OCI-LY3 (cell line): ENCODE data around the gene MDP1.

Experiments
- EZH2phosphoT487 ChIP-seq: fragments of 200-600 bp; shearing (Covaris generic); IDR thresholded peaks from 2 replicates; pipeline ENCODE4 v1.6.1; 2018; ENCODE audit warnings: antibody characterized with exemption, mixed run types, low read depth
- TF ChIP-seq, protein P1 (sequence below): fragments of 200-600, 300-600 bp; sonication (generic); IDR thresholded peaks from 2 replicates; pipeline ENCODE4 v1.5.1; 2014; ENCODE audit warnings: antibody characterized with exemption, low read length, low read depth

DNA sequence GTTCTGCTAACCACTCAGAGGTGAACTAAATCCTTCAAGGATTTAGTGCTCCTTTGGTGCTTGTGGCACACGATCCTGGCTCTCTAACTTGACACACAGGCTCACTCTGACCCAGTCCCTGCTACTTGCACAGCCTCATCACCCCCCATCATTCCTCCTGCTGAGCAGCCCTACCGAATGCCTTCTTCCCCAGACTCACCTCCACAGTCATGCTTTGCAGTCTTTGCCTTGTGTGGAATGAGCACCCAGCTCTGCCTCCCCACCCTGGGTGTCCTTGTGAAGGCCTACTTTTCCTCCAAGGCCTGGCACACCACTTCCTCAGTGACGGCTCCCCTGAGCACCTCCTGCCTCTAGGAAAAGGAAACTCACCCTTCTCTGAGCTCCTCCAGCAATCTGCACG, 34.5 kb upstream of the MDP1 start:
- TF ChIP-seq, protein P1, sequence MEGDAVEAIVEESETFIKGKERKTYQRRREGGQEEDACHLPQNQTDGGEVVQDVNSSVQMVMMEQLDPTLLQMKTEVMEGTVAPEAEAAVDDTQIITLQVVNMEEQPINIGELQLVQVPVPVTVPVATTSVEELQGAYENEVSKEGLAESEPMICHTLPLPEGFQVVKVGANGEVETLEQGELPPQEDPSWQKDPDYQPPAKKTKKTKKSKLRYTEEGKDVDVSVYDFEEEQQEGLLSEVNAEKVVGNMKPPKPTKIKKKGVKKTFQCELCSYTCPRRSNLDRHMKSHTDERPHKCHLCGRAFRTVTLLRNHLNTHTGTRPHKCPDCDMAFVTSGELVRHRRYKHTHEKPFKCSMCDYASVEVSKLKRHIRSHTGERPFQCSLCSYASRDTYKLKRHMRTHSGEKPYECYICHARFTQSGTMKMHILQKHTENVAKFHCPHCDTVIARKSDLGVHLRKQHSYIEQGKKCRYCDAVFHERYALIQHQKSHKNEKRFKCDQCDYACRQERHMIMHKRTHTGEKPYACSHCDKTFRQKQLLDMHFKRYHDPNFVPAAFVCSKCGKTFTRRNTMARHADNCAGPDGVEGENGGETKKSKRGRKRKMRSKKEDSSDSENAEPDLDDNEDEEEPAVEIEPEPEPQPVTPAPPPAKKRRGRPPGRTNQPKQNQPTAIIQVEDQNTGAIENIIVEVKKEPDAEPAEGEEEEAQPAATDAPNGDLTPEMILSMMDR: no peak
- TF ChIP-seq EZH2phosphoT487: no peak
